Kidney (tissue), 14 donors: Measurements from ENCODE around the gene UBE4B. TPM values are rescaled to one million over a fixed set of nuclear protein-coding genes. Genes with fewer than 3 reads are reported as not detected.

Source experiments
- DNase-seq, 5 donors: peaks; one replicate each; pipeline ENCODE4 v3.0.0-alpha.2; 2013 to 2020
- FAIRE-seq: peaks from 2 replicates; lab custom pipeline; 2012; peaks lifted over from hg19 to GRCh38; lab: Jason Lieb, UNC
- H3K27ac ChIP-seq, 2 donors: one replicate each; pipeline ENCODE4 v1.7.0; 2013; ENCODE audit warnings: low read depth in 2 of 2, low read length in 2 of 2, inconsistent platforms in 1 of 2
- H3K27me3 ChIP-seq: one replicate; pipeline ENCODE4 v1.7.1; 2013; ENCODE audit warnings: low read length, inconsistent platforms; ENCODE audit not compliant: control insufficient read depth, insufficient read depth
- H3K36me3 ChIP-seq, 3 donors: one replicate each; pipeline versions ENCODE4 v1.7.0 to v1.7.1; 2013; ENCODE audit warnings: low read length in 3 of 3, control low read depth in 1 of 3, inconsistent platforms in 1 of 3; ENCODE audit not compliant: insufficient read depth in 3 of 3, control insufficient read depth in 2 of 3
- H3K4me1 ChIP-seq, 3 donors: one replicate each; pipeline versions ENCODE4 v1.7.0 to v1.7.1; 2013; ENCODE audit warnings: low read length in 3 of 3, inconsistent platforms in 1 of 3, low read depth in 1 of 3; ENCODE audit not compliant: control insufficient read depth in 2 of 3, insufficient read depth in 2 of 3
- H3K4me3 ChIP-seq, 3 donors: one replicate each; pipeline versions ENCODE4 v1.7.0 to v1.8.1; 2013; ENCODE audit warnings: low read length in 3 of 3, control low read depth in 1 of 3, inconsistent platforms in 1 of 3
- H3K9ac ChIP-seq, 3 donors: one replicate each; pipeline versions ENCODE4 v1.7.0 to v1.7.1; 2013; ENCODE audit warnings: low read length in 3 of 3, control low read depth in 1 of 3, inconsistent platforms in 1 of 3
- H3K9me3 ChIP-seq, 3 donors: one replicate each; pipeline versions ENCODE4 v1.7.0 to v1.7.1; 2013; ENCODE audit warnings: low read length in 3 of 3, control low read depth in 1 of 3, inconsistent platforms in 1 of 3; ENCODE audit not compliant: control insufficient read depth in 2 of 3, insufficient read depth in 1 of 3
- intact Hi-C: fragments of 100-400 bp; cut with DNase I; formaldehyde crosslinking; loops from one replicate; pipeline ENCODE4 v1.11.1; 2022
- polyA plus RNA-seq: library from polyadenylated mRNA; stranded (reverse); fragments of 350-450 nt; fragmentation: Illumina TruSeq; extraction: RNeasy Lipid Tissue Mini Kit (QIAGEN cat#74804); gene quantifications from one replicate; pipeline ENCODE4 v1.2.3, GENCODE V29; 2014; ENCODE audit warnings: low read depth, low replicate concordance; ENCODE audit not compliant: insufficient read depth
- total RNA-seq: library from RNA; stranded (reverse); fragmentation: NEBNext Ultra II Directional; extraction: Animal tissue kit (Norgen Biotek cat#: 25700); gene quantifications from one replicate; pipeline ENCODE4 v1.2.1, GENCODE V29; 2021
- TF ChIP-seq, protein P1 (sequence below): IDR thresholded peaks from 3 replicates; pipeline ENCODE4 v1.5.1; 2012; ENCODE audit warnings: mild to moderate bottlenecking, moderate library complexity, borderline replicate concordance; ENCODE audit not compliant: insufficient read depth; ENCODE audit errors: extremely low read depth
- donor health status: control.
- donor health status: control.
- donor health status: control.
- donor health status: control.
- donor health status: control.
- donor health status: DM: yes; HTN: yes; CAD: no.
- donor health status: Normal renal cell carcinoma (clear cell type).

Gene UBE4B
- total and polyA plus RNA-seq, 2 donors from 2014 or later, result 13.3 to 33.5 TPM

DNA sequence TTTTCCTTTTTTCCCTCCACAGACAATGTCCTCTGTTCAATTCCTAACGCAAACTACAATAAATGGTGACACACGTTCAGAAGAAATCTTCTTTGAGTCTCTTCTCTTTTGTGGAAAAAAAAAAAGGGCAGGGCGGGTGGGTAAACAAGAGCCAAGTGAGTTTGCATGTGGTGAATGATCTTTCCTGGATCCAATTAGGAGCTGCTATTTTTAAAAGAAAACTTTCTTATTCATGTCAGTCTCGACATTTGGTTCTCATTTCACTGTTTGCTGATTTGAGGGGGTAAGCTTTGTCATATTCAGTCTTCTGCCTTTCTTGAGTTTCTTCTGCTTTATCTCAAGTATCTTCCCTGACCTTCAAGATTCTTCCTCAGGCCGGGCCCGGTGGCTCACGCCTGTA is 148.4 kb downstream of the UBE4B start:
- Histone ChIP-seq H3K36me3 (peaks cover 0 to 14% (median 10%) of the 10 kb centered on the region in 3 donors), H3K4me1 (no peaks in the 10 kb centered on the region), H3K9me3 (no peaks in the 10 kb centered on the region), H3K27ac (no peak overlapping the region), H3K4me3 (no peak overlapping the region), H3K9ac (no peak overlapping the region), H3K27me3 (no peaks in the 10 kb centered on the region)
- FAIRE-seq (no peak), DNase-seq (no peak)
- TF ChIP-seq, protein P1, sequence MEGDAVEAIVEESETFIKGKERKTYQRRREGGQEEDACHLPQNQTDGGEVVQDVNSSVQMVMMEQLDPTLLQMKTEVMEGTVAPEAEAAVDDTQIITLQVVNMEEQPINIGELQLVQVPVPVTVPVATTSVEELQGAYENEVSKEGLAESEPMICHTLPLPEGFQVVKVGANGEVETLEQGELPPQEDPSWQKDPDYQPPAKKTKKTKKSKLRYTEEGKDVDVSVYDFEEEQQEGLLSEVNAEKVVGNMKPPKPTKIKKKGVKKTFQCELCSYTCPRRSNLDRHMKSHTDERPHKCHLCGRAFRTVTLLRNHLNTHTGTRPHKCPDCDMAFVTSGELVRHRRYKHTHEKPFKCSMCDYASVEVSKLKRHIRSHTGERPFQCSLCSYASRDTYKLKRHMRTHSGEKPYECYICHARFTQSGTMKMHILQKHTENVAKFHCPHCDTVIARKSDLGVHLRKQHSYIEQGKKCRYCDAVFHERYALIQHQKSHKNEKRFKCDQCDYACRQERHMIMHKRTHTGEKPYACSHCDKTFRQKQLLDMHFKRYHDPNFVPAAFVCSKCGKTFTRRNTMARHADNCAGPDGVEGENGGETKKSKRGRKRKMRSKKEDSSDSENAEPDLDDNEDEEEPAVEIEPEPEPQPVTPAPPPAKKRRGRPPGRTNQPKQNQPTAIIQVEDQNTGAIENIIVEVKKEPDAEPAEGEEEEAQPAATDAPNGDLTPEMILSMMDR, result no peak
- intact Hi-C loops, result no loop called here

DNA sequence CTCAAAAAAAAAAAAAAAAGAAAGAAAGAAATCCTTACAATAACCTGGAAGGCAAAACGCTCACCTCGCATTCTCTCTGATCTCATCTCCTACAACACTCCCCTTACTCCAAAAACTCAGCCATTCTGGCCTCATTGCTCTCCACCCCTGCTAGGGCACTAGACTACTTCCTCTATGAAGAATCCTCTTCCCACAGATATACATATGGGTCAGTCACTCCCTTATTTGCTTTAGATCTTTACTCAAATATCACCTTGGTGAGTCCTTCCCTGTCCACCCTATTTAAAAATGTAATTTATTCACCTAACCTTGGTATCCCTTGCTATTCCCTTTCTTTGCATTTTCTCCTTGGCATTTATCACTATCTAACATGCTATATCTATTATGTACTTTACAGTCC is 153.0 kb downstream of the UBE4B start:
- no peaks in the 10 kb centered on the region for H3K36me3 ChIP-seq
- no peaks in the 10 kb centered on the region for H3K9me3 ChIP-seq

DNA sequence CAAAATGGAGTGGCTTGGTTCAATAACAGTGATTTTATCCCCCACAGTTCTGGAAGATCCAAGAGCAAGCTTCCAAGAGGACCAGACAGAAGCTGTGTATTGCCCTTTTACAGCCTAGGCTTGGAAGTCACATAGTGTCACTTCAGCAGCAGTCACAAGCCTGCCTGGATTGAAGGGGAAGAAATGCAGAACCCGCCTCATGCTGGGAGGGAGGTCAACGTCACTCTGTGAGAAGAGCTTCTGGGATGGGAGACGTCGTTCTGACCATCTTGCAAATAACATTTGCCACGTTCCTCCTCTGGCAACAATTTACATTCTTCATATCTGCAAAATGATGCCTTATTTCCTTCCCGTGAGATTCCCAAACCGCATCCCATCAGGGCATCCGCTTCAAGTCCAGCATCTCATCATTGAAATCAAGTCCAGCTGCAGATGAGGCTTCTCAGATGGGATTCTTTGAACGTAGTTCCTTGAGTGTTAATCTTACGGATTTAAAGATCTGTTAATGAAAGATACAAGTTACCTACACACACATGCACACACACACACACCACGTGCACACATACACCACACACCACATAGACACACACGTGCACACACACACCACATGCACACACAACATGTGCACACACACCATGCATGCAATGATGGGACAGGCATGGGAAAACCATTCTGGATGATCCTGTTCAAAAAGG is 153.7 kb downstream of the UBE4B start:
- intact Hi-C loops, result no loop called here
- FAIRE-seq, result no peak

More for the DNA sequence above, 153.0 kb downstream of the UBE4B start:
- Histone ChIP-seq H3K27ac (no peak overlapping the region), H3K4me1 (no peaks in the 10 kb centered on the region), H3K27me3 (no peaks in the 10 kb centered on the region), H3K9ac (no peak overlapping the region), H3K4me3 (no peak overlapping the region)
- FAIRE-seq, result no peak
- intact Hi-C loops, result no loop called here
- DNase-seq, result no peak
- TF ChIP-seq, protein P1, result no peak

More for the DNA sequence above, 153.7 kb downstream of the UBE4B start:
- Histone ChIP-seq H3K36me3 (no peaks in the 10 kb centered on the region), H3K27me3 (no peaks in the 10 kb centered on the region), H3K27ac (no peak overlapping the region), H3K4me3 (no peak overlapping the region), H3K9me3 (no peaks in the 10 kb centered on the region), H3K9ac (no peak overlapping the region), H3K4me1 (no peaks in the 10 kb centered on the region)
- TF ChIP-seq, protein P1, result no peak
- no peak for DNase-seq
